ENCODE data around the gene C2CD2. TPM values are rescaled to one million over a fixed set of nuclear protein-coding genes. Genes with fewer than 3 reads are reported as not detected.

The C2CD2 gene
- total and polyA plus RNA-seq, 2 donors (not counting 1 experiment from before 2014, with no cell fraction given), result 20.3 to 22.3 TPM

DNA sequence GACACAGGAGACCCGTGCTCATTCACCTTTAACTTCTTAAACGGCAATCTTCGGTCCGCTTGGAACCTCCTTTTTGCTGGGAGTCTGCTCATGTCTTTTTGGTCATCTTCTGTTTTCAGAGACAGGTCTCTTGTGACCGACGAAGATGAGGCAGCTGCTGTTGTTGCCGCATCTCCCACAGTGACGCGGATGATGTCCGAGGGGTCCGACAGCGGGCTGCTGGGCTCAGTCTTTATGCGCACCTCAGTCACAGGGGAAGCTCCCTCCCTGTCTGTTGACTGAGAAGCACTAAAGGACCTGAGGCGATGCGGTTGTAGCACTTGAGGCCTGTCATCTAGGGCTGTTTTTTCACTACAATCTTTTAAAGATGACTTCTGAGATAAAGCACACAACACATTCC is 38.8 kb upstream of the C2CD2 start:
- no peak for DNase-seq (ENCODE audit: low read depth in 2 of 2)
- Histone ChIP-seq H2AFZ (ENCODE audit: low read length) (no peak overlapping the region), H3K79me2 (ENCODE audit: control insufficient read depth, insufficient read depth, low read length) (no peaks in the 10 kb centered on the region), H3K27ac (ENCODE audit: insufficient read depth, low read length) (no peak overlapping the region), H4K20me1 (ENCODE audit: control insufficient read depth, extremely low read depth, insufficient read depth, low read length) (no peaks in the 10 kb centered on the region), H3K4me3 (replicated peaks in 1 of 4; ENCODE audit: control extremely low read depth in 1 of 4, insufficient read depth in 1 of 4, low read depth in 3 of 4, low read length in 4 of 4) (no peak overlapping the region), H3K9ac (ENCODE audit: insufficient read depth, low read length) (no peak overlapping the region), H3K36me3 (ENCODE audit: control insufficient read depth, insufficient read depth, low read length) (peaks cover 7% of the 10 kb centered on the region), H3K9me3 (ENCODE audit: control insufficient read depth, insufficient read depth, low read depth, low read length) (no peaks in the 10 kb centered on the region), H3K27me3 (ENCODE audit: control insufficient read depth, insufficient read depth, low read length) (no peaks in the 10 kb centered on the region), H3K4me2 (ENCODE audit: extremely low read depth, insufficient read depth, low read length) (no peak overlapping the region), H3K4me1 (ENCODE audit: control insufficient read depth, extremely low read depth, insufficient read depth, low read length) (peaks cover 2% of the 10 kb centered on the region)
- TF ChIP-seq EZH2 (IDR thresholded peaks at IDR 0.05; ENCODE audit: low read length, missing control alignments) (no peak), CTCF (conservative IDR thresholded peaks at IDR 0.05 in 1 of 2, IDR thresholded peaks at IDR 0.05 in 1 of 2; ENCODE audit: low read depth in 1 of 2, low read length in 2 of 2) (no peak)

GRCh38 chr21:41991659-41992058 is 37.8 kb upstream of the C2CD2 start:
- Histone ChIP-seq H2AFZ (ENCODE audit: low read length) (no peak overlapping the region), H3K27ac (ENCODE audit: insufficient read depth, low read length) (no peak overlapping the region), H4K20me1 (ENCODE audit: control insufficient read depth, extremely low read depth, insufficient read depth, low read length) (no peaks in the 10 kb centered on the region), H3K9me3 (ENCODE audit: control insufficient read depth, insufficient read depth, low read depth, low read length) (no peaks in the 10 kb centered on the region), H3K9ac (ENCODE audit: insufficient read depth, low read length) (no peak overlapping the region), H3K4me1 (ENCODE audit: control insufficient read depth, extremely low read depth, insufficient read depth, low read length) (peaks cover 2% of the 10 kb centered on the region), H3K4me3 (replicated peaks in 1 of 4; ENCODE audit: control extremely low read depth in 1 of 4, insufficient read depth in 1 of 4, low read depth in 3 of 4, low read length in 4 of 4) (no peak overlapping the region), H3K27me3 (ENCODE audit: control insufficient read depth, insufficient read depth, low read length) (no peaks in the 10 kb centered on the region), H3K4me2 (ENCODE audit: extremely low read depth, insufficient read depth, low read length) (no peak overlapping the region), H3K36me3 (ENCODE audit: control insufficient read depth, insufficient read depth, low read length) (peaks cover 5% of the 10 kb centered on the region), H3K79me2 (ENCODE audit: control insufficient read depth, insufficient read depth, low read length) (no peaks in the 10 kb centered on the region)
- DNase-seq (ENCODE audit: low read depth in 2 of 2), result no peak
- no peak for TF ChIP-seq CTCF (conservative IDR thresholded peaks at IDR 0.05 in 1 of 2, IDR thresholded peaks at IDR 0.05 in 1 of 2; ENCODE audit: low read depth in 1 of 2, low read length in 2 of 2)
- TF ChIP-seq EZH2 (IDR thresholded peaks at IDR 0.05; ENCODE audit: low read length, missing control alignments), result no peak

DNA sequence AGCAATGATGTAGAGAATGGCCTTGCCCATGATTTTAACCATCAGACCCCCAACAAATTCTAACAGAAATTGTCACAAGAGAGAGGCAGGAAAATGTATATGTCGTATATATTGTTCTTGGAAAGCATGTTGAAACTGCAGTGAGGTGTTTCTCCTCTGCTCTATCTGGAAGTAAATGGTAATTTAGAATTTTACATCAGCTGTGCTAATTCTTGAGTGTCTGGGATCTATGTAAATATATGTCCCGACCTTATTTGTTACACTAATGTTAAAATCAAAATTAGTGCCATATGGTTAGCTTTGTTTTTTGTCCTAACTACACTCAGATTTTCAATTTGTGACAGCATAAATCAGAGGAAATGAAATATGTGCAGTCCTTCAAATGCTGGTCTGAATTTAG is 35.9 kb upstream of the C2CD2 start:
- H2AFZ ChIP-seq (ENCODE audit: low read length), result no peak overlapping the region
- H3K4me2 ChIP-seq (ENCODE audit: extremely low read depth, insufficient read depth, low read length), result no peak overlapping the region
- H3K27me3 ChIP-seq (ENCODE audit: control insufficient read depth, insufficient read depth, low read length), result no peaks in the 10 kb centered on the region
- no peaks in the 10 kb centered on the region for H4K20me1 ChIP-seq (ENCODE audit: control insufficient read depth, extremely low read depth, insufficient read depth, low read length)
- H3K27ac ChIP-seq (ENCODE audit: insufficient read depth, low read length), result no peak overlapping the region
- no peak overlapping the region for H3K9ac ChIP-seq (ENCODE audit: insufficient read depth, low read length)
- DNase-seq (ENCODE audit: low read depth in 2 of 2), result no peak
- H3K4me1 ChIP-seq (ENCODE audit: control insufficient read depth, extremely low read depth, insufficient read depth, low read length), result peaks cover 2% of the 10 kb centered on the region
- no peaks in the 10 kb centered on the region for H3K9me3 ChIP-seq (ENCODE audit: control insufficient read depth, insufficient read depth, low read depth, low read length)
- no peaks in the 10 kb centered on the region for H3K79me2 ChIP-seq (ENCODE audit: control insufficient read depth, insufficient read depth, low read length)
- H3K36me3 ChIP-seq (ENCODE audit: control insufficient read depth, insufficient read depth, low read length), result peaks cover 4% of the 10 kb centered on the region
- no peak for TF ChIP-seq EZH2 (IDR thresholded peaks at IDR 0.05; ENCODE audit: low read length, missing control alignments)
- no peak for TF ChIP-seq CTCF (conservative IDR thresholded peaks at IDR 0.05 in 1 of 2, IDR thresholded peaks at IDR 0.05 in 1 of 2; ENCODE audit: low read depth in 1 of 2, low read length in 2 of 2)
- no peak overlapping the region for H3K4me3 ChIP-seq (replicated peaks in 1 of 4; ENCODE audit: control extremely low read depth in 1 of 4, insufficient read depth in 1 of 4, low read depth in 3 of 4, low read length in 4 of 4)
